Stomach (tissue), 4 donors: ENCODE results near the gene IGSF9B.

Source experiments
- CTCF ChIP-seq, 7 experiments: fragments of 450-650 bp in 4 of 7; fragments of 200-600 bp in 3 of 7; sonication (generic) in 3 of 7; IDR thresholded peaks; one replicate each; pipeline ENCODE4 v1.5.1; 2016 to 2019; ENCODE audit warnings: antibody characterized with exemption in 7 of 7, control low read depth in 2 of 7, mild to moderate bottlenecking in 1 of 7
- POLR2A ChIP-seq, 4 donors: fragments of 450-650 bp; IDR thresholded peaks; one replicate each; pipeline ENCODE4 v1.6.1; 2016; ENCODE audit warnings: antibody characterized with exemption in 4 of 4, control low read depth in 2 of 4, mild to moderate bottlenecking in 1 of 4, moderate library complexity in 1 of 4

- TF ChIP-seq CTCF (IDR thresholded peaks at IDR 0.05) = no peak
- TF ChIP-seq POLR2A (IDR thresholded peaks at IDR 0.05) = no peak
Measured at GRCh38 chr11:133938166-133938565, 18.6 kb downstream of the IGSF9B start.
